SK-N-SH (cell line): Measurements from ENCODE around the gene TEAD1.

ENCODE experiments used
- EP300 ChIP-seq, 2 experiments: IDR thresholded peaks; 2 replicates each; pipeline versions ENCODE4 v1.4.0 to v1.6.1; 2012; ENCODE audit warnings: borderline replicate concordance in 1 of 2, low read depth in 1 of 2, low read length in 1 of 2
- EZH2phosphoT487 ChIP-seq: fragments of 200-600 bp; sonication (generic); IDR thresholded peaks from 2 replicates; pipeline ENCODE4 v1.6.1; 2017; ENCODE audit warnings: low read depth, mixed run types, mild to moderate bottlenecking, antibody characterized with exemption, moderate library complexity, borderline replicate concordance
- GATA2 ChIP-seq: sonication (generic); formaldehyde crosslinking; IDR thresholded peaks from 2 replicates; pipeline ENCODE4 v1.5.0; 2020; ENCODE audit warnings: mild to moderate bottlenecking, missing genetic modification reagents
- JUND ChIP-seq: IDR thresholded peaks from 2 replicates; pipeline ENCODE4 v1.4.0; 2012
- POLR2AphosphoS5 ChIP-seq: IDR thresholded peaks from 2 replicates; pipeline ENCODE4 v1.6.1; 2012; ENCODE audit warnings: low read depth, low read length
- RCOR1 ChIP-seq: fragments of 150-350 bp; IDR thresholded peaks from 2 replicates; pipeline ENCODE4 v1.6.1; 2017; ENCODE audit warnings: antibody characterized with exemption, low read length
- RFX5 ChIP-seq: IDR thresholded peaks from 2 replicates; pipeline ENCODE4 v1.6.1; 2012; ENCODE audit warnings: mild to moderate bottlenecking, improper control_type of control experiment, low read length
- TAF1 ChIP-seq: IDR thresholded peaks from 2 replicates; pipeline ENCODE4 v1.6.1; 2012; ENCODE audit warnings: low read depth, mild to moderate bottlenecking, low read length, moderate library complexity, borderline replicate concordance
- TF ChIP-seq, protein P1 (sequence below): fragments of 200-600 bp; sonication (generic); IDR thresholded peaks from 2 replicates; pipeline ENCODE4 v1.6.1; 2017; ENCODE audit warnings: antibody characterized with exemption, mild to moderate bottlenecking, moderate library complexity

DNA sequence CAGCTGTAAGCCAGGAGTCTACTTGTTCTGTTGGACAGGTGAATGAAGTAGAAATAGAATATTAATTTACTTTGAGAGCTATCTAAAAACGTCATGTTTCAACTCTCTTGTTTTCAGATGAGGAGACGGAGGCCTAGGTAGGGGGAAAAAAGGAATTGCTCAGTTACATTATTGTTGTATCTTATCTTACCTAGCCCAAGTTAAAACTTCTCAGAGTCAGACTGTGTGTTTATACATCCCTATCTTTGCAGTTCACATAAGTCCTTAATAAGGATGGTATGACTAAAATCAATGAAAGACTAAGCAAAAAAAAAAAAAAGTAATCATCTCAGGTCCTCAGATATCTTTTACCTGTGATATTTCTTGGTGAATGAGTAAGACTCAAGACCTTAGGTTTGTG, 62.8 kb downstream of the TEAD1 start:
- TF ChIP-seq, protein P1, sequence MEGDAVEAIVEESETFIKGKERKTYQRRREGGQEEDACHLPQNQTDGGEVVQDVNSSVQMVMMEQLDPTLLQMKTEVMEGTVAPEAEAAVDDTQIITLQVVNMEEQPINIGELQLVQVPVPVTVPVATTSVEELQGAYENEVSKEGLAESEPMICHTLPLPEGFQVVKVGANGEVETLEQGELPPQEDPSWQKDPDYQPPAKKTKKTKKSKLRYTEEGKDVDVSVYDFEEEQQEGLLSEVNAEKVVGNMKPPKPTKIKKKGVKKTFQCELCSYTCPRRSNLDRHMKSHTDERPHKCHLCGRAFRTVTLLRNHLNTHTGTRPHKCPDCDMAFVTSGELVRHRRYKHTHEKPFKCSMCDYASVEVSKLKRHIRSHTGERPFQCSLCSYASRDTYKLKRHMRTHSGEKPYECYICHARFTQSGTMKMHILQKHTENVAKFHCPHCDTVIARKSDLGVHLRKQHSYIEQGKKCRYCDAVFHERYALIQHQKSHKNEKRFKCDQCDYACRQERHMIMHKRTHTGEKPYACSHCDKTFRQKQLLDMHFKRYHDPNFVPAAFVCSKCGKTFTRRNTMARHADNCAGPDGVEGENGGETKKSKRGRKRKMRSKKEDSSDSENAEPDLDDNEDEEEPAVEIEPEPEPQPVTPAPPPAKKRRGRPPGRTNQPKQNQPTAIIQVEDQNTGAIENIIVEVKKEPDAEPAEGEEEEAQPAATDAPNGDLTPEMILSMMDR = no peak
- no peak for TF ChIP-seq EP300 (IDR thresholded peaks at IDR 0.05; ENCODE audit: borderline replicate concordance in 1 of 2, low read depth in 1 of 2, low read length in 1 of 2)
- TF ChIP-seq RCOR1 = no peak
- TF ChIP-seq EZH2phosphoT487 = no peak
- TF ChIP-seq TAF1 = no peak
- no peak for TF ChIP-seq JUND
- no peak for TF ChIP-seq GATA2
- no peak for TF ChIP-seq POLR2AphosphoS5
- TF ChIP-seq RFX5 = no peak
